ENCODE data around the gene TMTC4.
A peak's percentile ranks its signal among the peaks of the same experiment; 100 is the strongest.
"Not testable (repeated sequence)": the region's sequence is repeated elsewhere in the genome, so short reads cannot be mapped to it uniquely, and the experiment has no call there.

The TMTC4 gene, protein sequence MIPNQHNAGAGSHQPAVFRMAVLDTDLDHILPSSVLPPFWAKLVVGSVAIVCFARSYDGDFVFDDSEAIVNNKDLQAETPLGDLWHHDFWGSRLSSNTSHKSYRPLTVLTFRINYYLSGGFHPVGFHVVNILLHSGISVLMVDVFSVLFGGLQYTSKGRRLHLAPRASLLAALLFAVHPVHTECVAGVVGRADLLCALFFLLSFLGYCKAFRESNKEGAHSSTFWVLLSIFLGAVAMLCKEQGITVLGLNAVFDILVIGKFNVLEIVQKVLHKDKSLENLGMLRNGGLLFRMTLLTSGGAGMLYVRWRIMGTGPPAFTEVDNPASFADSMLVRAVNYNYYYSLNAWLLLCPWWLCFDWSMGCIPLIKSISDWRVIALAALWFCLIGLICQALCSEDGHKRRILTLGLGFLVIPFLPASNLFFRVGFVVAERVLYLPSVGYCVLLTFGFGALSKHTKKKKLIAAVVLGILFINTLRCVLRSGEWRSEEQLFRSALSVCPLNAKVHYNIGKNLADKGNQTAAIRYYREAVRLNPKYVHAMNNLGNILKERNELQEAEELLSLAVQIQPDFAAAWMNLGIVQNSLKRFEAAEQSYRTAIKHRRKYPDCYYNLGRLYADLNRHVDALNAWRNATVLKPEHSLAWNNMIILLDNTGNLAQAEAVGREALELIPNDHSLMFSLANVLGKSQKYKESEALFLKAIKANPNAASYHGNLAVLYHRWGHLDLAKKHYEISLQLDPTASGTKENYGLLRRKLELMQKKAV

DNA sequence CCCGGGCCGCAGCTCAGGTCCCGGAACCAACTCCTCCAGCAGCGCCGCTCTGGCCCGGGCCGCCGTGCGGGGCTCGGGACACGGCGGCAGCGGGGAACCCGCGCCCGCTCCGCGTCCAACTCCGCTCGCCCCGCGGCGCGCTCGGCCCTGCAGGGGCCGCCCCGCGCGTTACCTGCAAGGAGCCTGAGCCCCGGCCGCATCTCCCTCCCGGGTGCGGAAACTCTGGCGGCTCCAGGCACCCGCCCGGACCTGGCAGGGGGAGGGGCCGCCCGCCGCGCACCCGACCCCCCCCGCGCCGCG lies at the start of gene TMTC4:
TSS of gene TMTC4 (minus strand) at position 224 of the 300 bp plus-strand sequence. CDS start 4,433 bp downstream, outside the sequence.
- Mint-ChIP-seq H3K4me3 (peak within 1 kb of the TSS; percentile 92 to 97), H3K27ac (peak within 1 kb of the TSS; percentile 96 to 99), H3K4me1 (peaks cover 28% of the 10 kb centered on the region), H3K27me3 (no peaks in the 10 kb centered on the region), H3K9me3 (no peaks in the 10 kb centered on the region)
- ATAC-seq (peak; percentile 67), DNase-seq (no peak)

DNA sequence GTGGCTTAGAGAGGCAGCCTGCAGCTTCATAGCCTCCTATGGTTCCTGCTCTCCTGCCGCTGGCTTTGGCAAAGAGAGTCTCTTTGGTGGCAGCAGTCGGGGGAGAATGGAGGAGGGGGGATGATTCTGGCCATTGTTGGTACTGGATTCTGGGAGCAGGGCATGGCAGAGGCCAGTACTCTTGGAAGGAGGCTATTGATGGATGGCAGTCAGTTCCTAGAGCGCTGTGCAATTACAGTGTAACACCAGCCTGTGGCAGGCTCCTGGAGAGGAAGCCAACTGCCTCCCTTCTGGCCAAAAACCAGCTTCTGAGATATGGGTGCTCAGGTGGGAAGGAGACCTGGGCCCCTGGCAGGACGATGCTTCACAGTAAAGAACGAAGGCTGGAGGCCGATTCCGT lies 47.9 kb upstream of the TMTC4 start:
- no peak for ATAC-seq
- no peak overlapping the region for H3K27ac Mint-ChIP-seq
- no peaks in the 10 kb centered on the region for H3K27me3 Mint-ChIP-seq
- no peak for DNase-seq
- H3K4me3 Mint-ChIP-seq, result no peak overlapping the region
- peaks cover 0 to 13% of the 10 kb centered on the region in 2 donors for H3K9me3 Mint-ChIP-seq
- peaks cover 5% of the 10 kb centered on the region for H3K4me1 Mint-ChIP-seq

DNA sequence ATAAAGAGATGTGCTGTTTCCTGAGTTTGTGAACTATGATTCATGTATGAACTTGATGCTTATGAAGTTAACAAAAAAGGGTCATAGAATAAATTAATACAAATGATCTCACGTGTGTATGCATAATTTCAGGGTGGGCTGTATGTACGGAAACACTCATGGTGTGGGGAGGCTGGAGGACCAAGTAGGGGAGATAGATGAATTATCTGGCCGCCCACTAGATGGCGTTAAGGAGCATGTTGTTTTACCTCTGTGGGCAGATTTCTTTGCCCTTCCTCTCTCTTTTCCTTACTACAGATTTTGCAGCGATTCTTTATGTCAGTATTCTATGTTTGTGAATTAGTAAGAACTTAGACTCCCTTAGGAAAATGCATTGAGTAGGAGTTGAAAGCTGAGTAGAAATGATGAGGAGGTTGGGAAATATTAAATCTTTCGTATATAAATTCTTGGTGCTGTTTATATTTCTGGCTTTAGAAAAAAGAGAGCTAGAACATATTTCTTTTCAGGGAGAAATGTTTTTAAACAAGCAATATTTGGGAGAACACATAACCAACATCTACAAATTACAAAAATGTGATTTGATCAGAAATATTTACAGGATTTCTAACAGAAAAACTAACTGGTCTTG lies 47.4 kb upstream of the TMTC4 start:
- Mint-ChIP-seq H3K9me3 (peaks cover 0 to 13% of the 10 kb centered on the region in 2 donors), H3K27me3 (no peaks in the 10 kb centered on the region), H3K27ac (no peak overlapping the region), H3K4me3 (no peak overlapping the region), H3K4me1 (peaks cover 5% of the 10 kb centered on the region)
- DNase-seq (peak; percentile 28 to 37), ATAC-seq (no peak)

DNA sequence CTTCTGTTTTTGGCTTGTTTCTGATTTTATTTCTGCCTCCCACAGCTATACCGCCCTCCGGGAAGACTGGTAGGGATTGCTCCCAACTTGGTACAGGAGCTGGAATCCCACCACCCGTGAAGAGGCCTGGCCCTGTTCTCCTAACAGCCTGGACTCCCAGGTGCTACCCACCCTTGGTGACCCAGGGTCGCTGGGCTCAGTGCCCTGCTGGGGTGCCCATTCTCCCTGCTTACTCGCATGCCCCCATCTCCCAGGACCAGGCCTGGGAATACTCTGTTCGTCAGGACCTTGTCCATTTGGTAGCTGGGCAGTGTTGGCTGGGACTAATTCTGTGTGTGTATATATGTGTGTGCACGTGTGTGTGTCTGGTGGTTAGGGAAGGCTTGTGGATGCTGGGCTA lies 41.0 kb upstream of the TMTC4 start:
- no peaks in the 10 kb centered on the region for H3K27me3 Mint-ChIP-seq
- no peak overlapping the region for H3K27ac Mint-ChIP-seq
- H3K9me3 Mint-ChIP-seq, result peaks cover 0 to 11% of the 10 kb centered on the region in 2 donors
- no peaks in the 10 kb centered on the region for H3K4me1 Mint-ChIP-seq
- H3K4me3 Mint-ChIP-seq, result no peak overlapping the region
- DNase-seq (no peak), ATAC-seq (peak; percentile 26)

DNA sequence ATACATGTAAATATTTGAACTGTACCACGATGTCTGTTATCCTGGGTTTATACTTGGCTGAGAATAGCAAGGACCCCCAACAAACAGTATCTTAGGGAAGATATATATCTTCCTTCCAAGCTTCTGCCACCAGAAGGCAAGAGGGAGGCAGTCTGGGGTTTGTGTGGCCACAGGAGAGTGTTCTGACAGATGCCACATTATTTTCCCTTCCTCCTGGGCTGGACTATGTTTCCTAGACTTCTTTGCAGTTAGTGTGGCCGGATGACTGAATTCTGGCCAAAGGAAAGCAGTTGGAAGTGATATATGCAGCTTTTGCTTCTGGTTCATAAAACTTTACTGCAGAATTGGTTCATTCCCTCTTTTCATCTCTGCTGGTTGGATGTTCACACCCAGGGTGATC lies 39.9 kb upstream of the TMTC4 start:
- Mint-ChIP-seq H3K9me3 (peaks cover 0 to 2% of the 10 kb centered on the region in 2 donors), H3K4me3 (no peak overlapping the region), H3K4me1 (no peaks in the 10 kb centered on the region), H3K27me3 (no peaks in the 10 kb centered on the region), H3K27ac (no peak overlapping the region)
- ATAC-seq (no peak), DNase-seq (no peak)

DNA sequence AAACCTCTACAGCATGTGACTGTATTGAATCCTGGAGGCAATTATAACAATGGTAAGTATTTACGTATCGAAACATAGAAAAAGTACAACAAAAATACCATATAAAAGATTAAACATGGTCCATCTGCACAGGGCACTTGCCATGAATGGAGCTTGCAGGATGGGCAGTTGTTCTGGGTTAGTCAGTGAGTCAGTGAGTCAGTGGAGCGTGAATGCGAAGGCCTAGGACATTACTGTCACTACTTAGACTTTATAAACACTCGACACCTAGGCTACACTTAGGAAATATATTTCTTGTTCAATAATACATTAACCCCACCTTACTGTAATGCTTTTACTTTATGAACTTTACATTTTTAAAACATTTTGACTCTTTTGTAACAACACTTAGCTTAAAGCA lies 35.6 kb upstream of the TMTC4 start:
- ATAC-seq, result no peak

DNA sequence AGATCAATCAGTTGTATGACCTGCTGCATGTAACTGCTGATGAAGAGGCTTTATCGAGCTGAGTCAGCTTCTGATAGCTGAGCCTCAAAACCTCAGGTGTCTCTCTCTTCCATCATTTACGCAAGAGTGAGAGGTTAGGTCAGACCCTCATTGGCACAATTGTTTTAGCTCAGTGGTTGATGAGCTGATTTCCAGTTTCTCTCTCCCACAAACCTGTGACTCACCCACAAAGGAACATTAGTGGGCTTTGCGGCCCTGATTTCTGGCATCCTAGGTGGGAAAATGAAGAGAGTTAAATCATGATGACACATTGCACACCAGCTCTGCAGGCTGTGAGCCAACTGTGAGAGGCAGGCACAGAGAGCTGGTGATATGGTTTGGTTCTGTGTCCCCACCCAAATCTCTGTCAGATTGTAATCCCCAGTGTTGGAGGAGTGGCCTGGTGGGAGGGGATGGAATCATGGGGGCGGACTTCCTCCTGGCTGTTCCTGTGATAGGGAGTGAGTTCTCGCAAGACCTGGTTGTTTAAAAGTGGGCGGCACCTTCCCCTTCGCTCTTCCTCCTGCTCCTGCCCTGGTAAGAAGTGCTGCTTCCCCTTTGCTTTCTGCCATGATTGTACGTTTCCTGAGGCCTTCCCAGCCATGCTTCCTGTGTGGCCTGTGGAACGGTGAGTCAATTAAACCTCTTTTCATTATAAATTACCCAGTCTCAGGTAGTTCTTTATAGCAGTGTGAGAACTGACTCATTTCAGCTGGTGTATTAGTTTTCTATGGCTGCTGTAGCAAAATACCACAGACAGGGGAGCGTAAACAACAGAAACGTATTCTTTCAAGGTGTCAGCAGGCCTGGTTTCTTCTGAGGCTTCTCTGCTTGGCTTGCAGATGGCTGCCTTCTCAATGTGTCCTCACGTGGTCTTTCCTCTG lies 33.5 kb upstream of the TMTC4 start:
- ATAC-seq (peak; percentile 83), DNase-seq (peak in 1 of 2 donors; percentile 33)
- no peak overlapping the region for H3K27ac Mint-ChIP-seq
- no peak overlapping the region for H3K4me3 Mint-ChIP-seq
- no peaks in the 10 kb centered on the region for H3K9me3 Mint-ChIP-seq
- H3K4me1 Mint-ChIP-seq, result no peaks in the 10 kb centered on the region
- H3K27me3 Mint-ChIP-seq, result no peaks in the 10 kb centered on the region

More for the DNA sequence above, 35.6 kb upstream of the TMTC4 start:
- DNase-seq, result no peak
- Mint-ChIP-seq H3K27ac (no peak overlapping the region), H3K27me3 (no peaks in the 10 kb centered on the region), H3K9me3 (no peaks in the 10 kb centered on the region), H3K4me3 (no peak overlapping the region), H3K4me1 (no peaks in the 10 kb centered on the region)

DNA sequence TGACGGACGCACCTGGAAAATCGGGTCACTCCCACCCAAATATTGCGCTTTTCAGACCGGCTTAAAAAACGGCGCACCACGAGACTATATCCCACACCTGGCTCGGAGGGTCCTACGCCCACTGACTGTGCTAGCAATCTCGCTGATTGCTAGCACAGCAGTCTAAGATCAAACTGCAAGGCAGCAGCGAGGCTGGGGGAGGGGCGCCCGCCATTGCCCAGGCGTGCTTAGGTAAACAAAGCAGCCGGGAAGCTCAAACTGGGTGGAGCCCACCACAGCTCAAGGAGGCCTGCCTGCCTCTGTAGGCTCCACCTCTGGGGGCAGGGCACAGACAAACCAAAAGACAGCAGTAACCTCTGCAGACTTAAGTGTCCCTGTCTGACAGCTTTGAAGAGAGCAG lies 23.7 kb upstream of the TMTC4 start:
- H3K4me3 Mint-ChIP-seq, H3K9me3 Mint-ChIP-seq, ATAC-seq, H3K4me1 Mint-ChIP-seq, DNase-seq, H3K27ac Mint-ChIP-seq: not testable (repeated sequence)
- peaks cover 13% of the 10 kb centered on the region for H3K27me3 Mint-ChIP-seq

DNA sequence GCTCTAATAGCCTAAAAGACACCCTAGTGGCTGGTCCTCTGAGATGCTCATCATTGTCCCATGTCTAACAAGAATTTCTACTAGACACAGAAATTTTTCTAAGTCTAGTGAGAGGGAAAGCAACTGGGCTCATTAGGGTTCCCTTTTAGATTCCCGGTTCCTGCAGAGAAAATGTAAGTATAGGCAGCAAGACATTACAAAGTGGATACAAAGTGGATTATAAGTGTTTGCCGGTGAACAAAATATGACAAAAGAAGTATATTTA lies 20.8 kb upstream of the TMTC4 start:
- H3K4me1 Mint-ChIP-seq, result no peaks in the 10 kb centered on the region
- peaks cover 8 to 9% of the 10 kb centered on the region in 2 donors for H3K9me3 Mint-ChIP-seq
- ATAC-seq (no peak), DNase-seq (no peak)
- H3K4me3 Mint-ChIP-seq, result no peak overlapping the region
- H3K27ac Mint-ChIP-seq, result no peak overlapping the region
- H3K27me3 Mint-ChIP-seq, result peaks cover 21% of the 10 kb centered on the region

DNA sequence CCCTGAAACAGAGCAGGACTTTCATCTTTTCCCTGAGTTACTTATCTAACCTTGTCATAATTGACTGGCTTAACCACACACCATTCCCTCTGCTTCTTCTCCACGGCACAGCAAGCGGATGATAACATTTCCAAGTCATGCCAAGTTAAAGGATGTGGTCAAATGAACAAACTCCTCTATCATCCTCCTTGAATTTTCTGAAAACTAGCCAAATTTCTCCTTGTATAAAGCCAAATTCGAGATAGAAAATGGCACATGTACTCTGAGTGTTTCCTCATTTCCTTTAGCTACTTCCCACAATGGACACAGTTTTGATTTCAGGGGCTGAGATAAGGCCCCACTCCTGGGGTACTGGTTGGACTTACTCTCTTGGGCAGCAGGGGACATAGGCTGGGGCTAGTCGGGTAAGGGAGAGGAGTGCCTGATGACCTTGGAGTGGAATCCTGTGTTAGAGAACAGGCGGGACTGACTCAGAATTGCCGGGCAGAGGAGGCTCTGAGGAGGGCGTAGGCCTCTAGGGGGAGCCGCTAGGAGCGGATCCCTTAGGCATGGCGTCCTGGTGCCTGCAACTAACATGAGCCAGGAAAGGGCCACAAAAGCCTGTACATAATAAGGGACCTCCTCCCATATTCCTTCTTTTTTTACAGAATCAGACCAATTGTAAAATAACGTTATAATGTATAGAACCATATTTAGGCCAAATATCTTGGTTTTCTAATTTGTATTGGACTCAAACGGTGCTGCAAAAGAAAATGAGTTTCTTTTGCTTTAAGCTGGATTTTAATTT lies 20.3 kb upstream of the TMTC4 start:
- peaks cover 21% of the 10 kb centered on the region for H3K27me3 Mint-ChIP-seq
- H3K4me1 Mint-ChIP-seq, result no peaks in the 10 kb centered on the region
- H3K27ac Mint-ChIP-seq, result peak overlapping the region in 1 of 2 donors; percentile 44
- DNase-seq (no peak), ATAC-seq (peak; percentile 53)
- peaks cover 11% of the 10 kb centered on the region in 2 donors for H3K9me3 Mint-ChIP-seq
- no peak overlapping the region for H3K4me3 Mint-ChIP-seq

DNA sequence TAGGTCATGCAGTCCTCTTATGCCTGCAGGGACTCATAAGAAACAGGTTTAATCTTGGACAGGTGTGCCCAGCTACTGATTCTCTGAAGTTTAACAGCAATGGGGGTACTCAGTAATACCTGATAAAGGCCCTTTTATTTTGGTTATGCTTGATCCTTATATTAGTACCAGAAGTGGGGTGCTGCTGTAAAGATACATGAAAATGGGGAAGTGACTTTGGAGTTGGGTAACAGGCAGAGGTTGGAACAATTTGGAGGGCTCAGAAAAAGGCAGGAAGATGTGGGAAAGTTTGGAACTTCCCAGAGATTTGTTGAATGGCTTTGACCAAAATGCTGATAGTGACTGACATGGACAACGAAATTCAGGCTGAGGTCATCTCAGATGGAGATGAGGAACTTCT lies 14.6 kb upstream of the TMTC4 start:
- Mint-ChIP-seq H3K27me3 (peaks cover 12% of the 10 kb centered on the region), H3K27ac (no peak overlapping the region), H3K4me3 (no peak overlapping the region), H3K4me1 (no peaks in the 10 kb centered on the region), H3K9me3 (peaks cover 20 to 29% of the 10 kb centered on the region in 2 donors)
- ATAC-seq (no peak), DNase-seq (no peak)

DNA sequence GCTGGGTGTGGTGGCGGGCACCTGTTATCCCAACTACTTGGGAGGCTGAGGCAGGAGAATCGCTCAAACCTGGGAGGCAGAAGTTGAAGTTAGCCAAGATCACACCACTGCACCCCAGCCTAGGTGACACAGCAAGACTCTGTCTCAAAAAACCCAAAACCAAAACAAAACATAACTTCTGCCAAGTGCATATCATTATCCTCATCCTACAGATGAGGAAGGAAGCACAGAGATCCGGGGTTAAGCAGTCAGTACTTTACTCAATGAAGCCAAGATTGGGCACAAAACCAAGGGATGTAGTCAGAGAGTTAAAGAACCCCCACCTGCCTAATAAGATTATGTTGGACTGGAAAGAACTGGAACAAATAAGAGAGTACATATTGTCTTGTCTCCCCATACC lies 5.5 kb upstream of the TMTC4 start:
- H3K4me3 Mint-ChIP-seq, result no peak overlapping the region
- H3K4me1 Mint-ChIP-seq, result peaks cover 13% of the 10 kb centered on the region
- H3K27me3 Mint-ChIP-seq, result no peaks in the 10 kb centered on the region
- no peak overlapping the region for H3K27ac Mint-ChIP-seq
- no peak for ATAC-seq
- no peak for DNase-seq
- H3K9me3 Mint-ChIP-seq, result no peaks in the 10 kb centered on the region

DNA sequence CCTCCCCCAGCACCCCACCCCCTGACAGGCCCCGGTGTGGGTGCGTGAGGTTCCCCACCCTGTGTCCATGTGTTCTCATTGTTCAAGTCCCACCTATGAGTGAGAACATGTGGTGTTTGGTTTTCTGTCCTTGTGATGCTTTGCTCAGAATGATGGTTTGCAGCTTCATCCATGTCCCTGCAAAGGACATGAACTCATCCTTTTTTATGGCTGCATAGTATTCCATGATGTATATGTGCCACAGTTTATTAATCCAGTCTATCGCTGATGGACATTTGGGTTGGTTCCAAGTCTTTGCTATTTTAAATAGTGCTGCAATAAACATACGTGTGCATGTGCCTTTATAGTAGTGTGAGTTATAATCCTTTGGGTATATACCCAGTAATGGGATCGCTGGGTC lies 2.5 kb upstream of the TMTC4 start:
- peaks cover 28% of the 10 kb centered on the region for H3K4me1 Mint-ChIP-seq

DNA sequence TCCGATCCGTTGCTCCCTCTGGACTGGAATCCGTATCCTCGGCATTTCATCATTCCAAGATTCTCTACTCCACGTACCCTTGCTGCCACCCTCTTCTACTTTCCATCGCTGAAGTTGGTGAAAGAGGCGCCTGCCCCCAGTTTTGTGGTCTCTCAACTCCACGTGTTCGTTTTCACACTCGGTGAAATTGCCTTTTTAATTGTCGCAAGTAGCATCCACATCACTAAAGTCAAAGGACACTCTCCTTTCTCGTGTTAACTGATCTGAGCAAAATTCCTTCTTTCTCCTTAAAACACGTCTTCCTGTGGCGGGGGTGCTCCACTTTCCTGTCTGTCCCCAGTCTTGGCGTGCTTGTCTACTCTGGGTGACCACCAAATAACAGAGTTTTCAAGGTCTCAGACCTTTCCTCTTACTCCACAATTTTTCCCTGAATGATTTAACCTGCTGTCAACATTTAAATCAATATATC lies 1.1 kb upstream of the TMTC4 start:
- Mint-ChIP-seq H3K27ac (peak overlapping the region; percentile 77 to 97), H3K4me3 (peak overlapping the region; percentile 85 to 92), H3K9me3 (no peaks in the 10 kb centered on the region), H3K27me3 (no peaks in the 10 kb centered on the region), H3K4me1 (peaks cover 28% of the 10 kb centered on the region)
- DNase-seq (peak in 1 of 2 donors; percentile 19), ATAC-seq (no peak)

More for the DNA sequence above, 2.5 kb upstream of the TMTC4 start:
- H3K27me3 Mint-ChIP-seq, ATAC-seq, H3K9me3 Mint-ChIP-seq, H3K4me3 Mint-ChIP-seq, H3K27ac Mint-ChIP-seq, DNase-seq: not testable (repeated sequence)
